ENCODE measurements around the gene WDR5B. TPM values are rescaled to one million over a fixed set of nuclear protein-coding genes. Genes with fewer than 3 reads are reported as not detected.

The WDR5B gene
- total and polyA plus RNA-seq, 2 of the 8 experiments (the other 6 are each of a cell fraction or from before 2014, with no cell fraction given) = 1.9 to 3.5 TPM

DNA sequence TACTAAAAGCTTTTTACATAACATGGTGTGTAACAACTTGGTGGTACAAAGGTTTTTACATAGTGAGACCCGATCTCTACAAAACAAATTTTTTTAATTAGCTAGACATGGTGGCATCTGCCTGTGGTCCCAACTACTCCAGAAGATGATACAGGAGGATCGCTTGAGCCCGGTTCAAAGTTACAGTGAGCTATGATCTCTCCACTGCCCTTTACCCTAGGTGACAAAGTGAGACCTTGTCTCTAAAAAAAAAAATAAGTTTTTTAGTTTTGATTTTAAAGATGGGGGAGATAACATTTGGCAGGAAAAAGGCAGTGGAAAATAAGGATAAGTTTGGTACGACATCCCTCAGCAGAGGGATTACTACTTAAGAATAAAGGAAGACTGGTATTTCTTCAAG, 26.0 kb downstream of the WDR5B start (continued):
- TF ChIP-seq SAP30 (IDR thresholded peaks at IDR 0.05; ENCODE audit: insufficient read depth, insufficient replicate concordance, low read length) (no peak), NRF1 (IDR thresholded peaks at IDR 0.05; ENCODE audit: low read depth, low read length) (no peak), SIRT6 (IDR thresholded peaks at IDR 0.05; ENCODE audit: low read length) (no peak)
